Endometrial microvascular endothelial cells (primary cell): ENCODE results near the gene PSMC3IP. TPM values are rescaled to one million over a fixed set of nuclear protein-coding genes. Genes with fewer than 3 reads are reported as not detected.
"Not testable (repeated sequence)": the region's sequence is repeated elsewhere in the genome, so short reads cannot be mapped to it uniquely, and the experiment has no call there.

Experiments used
- in situ Hi-C: cut with HindIII; loops from 2 replicates; pipeline ENCODE4 v1.10.0; 2017; ENCODE audit warnings: low sequenced_read_pairs, low pct_unique_long_range_greater_than_20kb; ENCODE audit errors: inconsistent ontology term
- total RNA-seq: library from RNA; depleted of rRNA; stranded (reverse); fragments of >200 nt; gene quantifications from one replicate; pipeline ENCODE4 v1.2.3, GENCODE V29; 2015; ENCODE audit errors: inconsistent ontology term

The PSMC3IP gene
- total RNA-seq, 1 donor from 2014 or later: 8.5 TPM

DNA sequence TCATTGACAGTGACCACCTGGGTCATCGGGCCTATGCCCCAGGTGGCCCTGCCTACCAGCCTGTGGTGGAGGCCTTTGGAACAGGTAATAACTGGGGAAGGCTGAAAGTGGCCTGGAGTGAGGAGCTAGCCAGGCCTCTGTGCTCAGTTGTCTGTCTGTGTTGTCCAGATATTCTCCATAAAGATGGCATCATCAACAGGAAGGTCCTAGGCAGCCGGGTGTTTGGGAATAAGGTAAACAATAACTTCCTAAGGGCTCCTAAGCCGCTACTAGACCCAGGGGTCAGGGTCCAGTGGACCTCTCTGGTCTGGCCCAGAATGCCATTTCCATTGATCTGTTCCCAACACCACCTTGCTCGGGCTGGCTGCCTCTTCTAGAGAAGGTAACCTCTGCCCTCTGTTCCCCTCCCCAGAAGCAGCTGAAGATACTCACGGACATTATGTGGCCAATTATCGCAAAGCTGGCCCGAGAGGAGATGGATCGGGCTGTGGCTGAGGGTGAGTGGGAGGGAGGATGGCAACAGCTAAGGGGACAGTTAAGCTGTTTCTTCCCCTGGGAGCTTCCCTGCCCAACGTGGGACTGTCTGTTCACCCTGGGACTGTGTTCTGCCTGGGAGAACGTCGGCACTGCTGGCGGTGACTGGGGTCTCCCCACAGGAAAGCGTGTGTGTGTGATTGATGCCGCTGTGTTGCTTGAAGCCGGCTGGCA is 12.6 kb downstream of the PSMC3IP start:
- in situ Hi-C loops: no loop called here

- in situ Hi-C loops: no loop called here
Observed at GRCh38 chr17:42563950-42564349, 13.6 kb downstream of the PSMC3IP start.

DNA sequence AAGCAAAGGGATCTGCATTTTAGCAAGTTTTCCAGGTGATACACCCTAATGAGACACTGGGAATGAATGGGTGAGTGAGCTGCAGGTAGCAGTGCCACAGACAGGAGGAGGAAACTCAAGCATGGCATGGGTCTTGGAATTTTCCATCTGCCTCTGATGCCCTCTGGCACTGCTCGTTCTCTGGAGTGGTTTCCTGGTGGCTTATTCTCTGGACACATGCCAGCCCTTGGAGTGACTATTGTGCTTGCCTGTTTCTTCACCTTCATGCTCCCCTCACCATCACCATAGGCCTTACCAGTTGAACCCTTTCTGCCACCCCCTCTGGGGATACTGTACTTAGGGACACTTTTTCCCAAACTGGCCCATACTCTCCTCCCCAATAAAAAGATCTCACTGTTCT is 14.0 kb downstream of the PSMC3IP start:
- in situ Hi-C loops: no loop called here

DNA sequence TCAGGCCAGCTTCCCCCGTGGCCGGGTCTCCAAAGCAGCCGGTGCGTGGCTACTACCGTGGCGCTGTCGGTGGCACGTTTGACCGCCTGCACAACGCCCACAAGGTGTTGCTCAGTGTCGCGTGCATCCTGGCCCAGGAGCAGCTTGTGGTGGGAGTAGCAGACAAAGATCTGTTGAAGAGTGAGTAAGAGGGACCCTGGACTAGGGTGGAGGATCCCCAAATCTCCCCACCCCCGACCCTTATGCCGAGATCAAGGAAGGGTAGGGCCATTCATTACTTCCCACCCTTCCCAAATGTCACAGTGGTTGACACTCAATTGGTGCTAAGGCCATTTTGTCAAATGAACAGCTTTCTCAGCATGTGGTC is 14.4 kb downstream of the PSMC3IP start:
- in situ Hi-C loops: no loop called here

DNA sequence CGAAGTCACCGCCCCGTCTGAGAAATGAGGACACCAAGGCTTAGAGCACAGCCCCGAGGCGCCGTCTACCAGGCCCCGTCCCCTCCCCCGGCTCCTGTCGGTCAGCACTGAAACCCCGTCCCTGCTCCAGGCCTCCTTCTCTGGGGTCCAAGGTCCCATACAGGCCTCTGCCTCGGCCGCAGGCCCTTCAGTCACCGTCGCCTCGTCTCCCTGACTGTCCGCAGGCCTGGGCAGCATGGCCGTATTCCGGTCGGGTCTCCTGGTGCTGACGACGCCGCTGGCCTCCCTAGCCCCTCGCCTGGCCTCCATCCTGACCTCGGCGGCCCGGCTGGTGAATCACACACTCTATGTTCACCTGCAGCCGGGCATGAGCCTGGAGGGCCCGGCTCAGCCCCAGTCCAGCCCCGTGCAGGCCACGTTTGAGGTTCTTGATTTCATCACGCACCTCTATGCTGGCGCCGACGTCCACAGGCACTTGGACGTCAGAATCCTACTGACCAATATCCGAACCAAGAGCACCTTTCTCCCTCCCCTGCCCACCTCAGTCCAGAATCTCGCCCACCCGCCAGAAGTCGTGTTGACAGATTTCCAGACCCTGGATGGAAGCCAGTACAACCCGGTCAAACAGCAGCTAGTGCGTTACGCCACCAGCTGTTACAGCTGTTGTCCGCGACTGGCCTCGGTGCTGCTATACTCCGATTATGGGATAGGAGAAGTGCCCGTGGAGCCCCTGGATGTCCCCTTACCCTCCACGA is 15.0 kb downstream of the PSMC3IP start:
- in situ Hi-C loops: no loop called here

GRCh38 chr17:42561897-42562387 is 15.6 kb downstream of the PSMC3IP start, which contains the start of gene COASY:
Gene COASY (plus strand): TSS chr17:42562148. CDS start chr17:42562623, 475 bp downstream.
- in situ Hi-C loops: no loop called here

GRCh38 chr17:42560246-42560645 is 17.3 kb downstream of the PSMC3IP start:
- in situ Hi-C loops: no loop called here

GRCh38 chr17:42559075-42559474 is 18.5 kb downstream of the PSMC3IP start:
- in situ Hi-C loops: no loop called here

GRCh38 chr17:42555961-42556617 is 21.4 kb downstream of the PSMC3IP start:
- in situ Hi-C loops: not testable (repeated sequence)

DNA sequence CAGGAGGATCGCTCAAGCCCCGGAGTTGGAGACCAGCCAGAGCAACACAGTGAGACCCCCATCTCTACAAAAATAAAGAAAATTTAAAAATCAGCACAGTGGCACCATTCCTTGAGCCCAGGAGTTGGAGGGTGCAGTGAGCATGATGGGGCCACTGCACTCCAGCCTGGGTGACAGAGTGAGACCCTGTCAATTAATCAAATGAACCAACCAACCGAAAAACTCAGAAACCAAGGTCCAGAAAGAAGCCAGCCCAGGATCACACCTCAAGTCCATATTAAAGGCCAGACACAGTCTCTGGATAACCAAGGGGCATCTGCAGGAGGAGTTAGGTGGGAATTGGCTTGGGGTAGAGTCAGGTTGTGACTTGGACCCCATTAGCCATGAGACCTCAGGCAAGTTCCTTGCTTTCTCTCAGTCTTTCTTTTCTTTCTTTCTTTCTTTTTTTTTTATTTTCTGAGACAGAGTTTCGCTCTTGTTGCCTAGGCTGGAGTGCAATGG is 22.4 kb downstream of the PSMC3IP start:
- in situ Hi-C loops: no loop called here

GRCh38 chr17:42554250-42555121 is 23.0 kb downstream of the PSMC3IP start:
- in situ Hi-C loops: no loop called here

GRCh38 chr17:42553866-42554249 is 23.7 kb downstream of the PSMC3IP start:
- in situ Hi-C loops: no loop called here

DNA sequence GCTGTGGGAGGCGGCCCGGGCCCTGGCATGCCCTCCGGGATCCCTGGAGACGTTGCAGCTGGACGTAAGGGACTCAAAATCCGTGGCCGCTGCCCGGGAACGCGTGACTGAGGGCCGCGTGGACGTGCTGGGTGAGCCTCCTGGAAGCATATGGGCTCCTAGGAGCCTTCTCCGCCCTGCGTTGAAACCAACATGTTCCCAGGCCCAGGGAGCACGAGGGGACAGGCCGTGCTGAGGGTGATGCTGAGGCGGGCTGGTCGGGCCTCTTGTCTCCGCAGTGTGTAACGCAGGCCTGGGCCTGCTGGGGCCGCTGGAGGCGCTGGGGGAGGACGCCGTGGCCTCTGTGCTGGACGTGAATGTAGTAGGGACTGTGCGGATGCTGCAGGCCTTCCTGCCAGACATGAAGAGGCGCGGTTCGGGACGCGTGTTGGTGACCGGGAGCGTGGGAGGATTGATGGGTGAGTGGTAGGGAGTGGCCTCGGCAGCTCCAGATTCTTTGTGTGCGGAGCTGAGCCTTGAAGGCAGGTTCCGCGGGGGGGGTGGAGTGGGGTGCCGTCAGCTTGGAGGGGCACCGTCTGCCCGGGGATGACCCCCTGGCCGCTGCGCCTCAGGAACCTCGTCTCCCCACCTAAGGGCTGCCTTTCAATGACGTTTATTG is 24.2 kb downstream of the PSMC3IP start:
- in situ Hi-C loops: no loop called here

- in situ Hi-C loops: not testable (repeated sequence)
Observed at GRCh38 chr17:42552736-42553135, 24.8 kb downstream of the PSMC3IP start, which contains the start of gene HSD17B1. Gene HSD17B1 (plus strand): TSS chr17:42552923. CDS start chr17:42552934, 11 bp downstream.

GRCh38 chr17:42548993-42549755 is 28.4 kb downstream of the PSMC3IP start:
- in situ Hi-C loops: no loop called here

GRCh38 chr17:42548070-42548837 is 29.3 kb downstream of the PSMC3IP start:
- in situ Hi-C loops: no loop called here

DNA sequence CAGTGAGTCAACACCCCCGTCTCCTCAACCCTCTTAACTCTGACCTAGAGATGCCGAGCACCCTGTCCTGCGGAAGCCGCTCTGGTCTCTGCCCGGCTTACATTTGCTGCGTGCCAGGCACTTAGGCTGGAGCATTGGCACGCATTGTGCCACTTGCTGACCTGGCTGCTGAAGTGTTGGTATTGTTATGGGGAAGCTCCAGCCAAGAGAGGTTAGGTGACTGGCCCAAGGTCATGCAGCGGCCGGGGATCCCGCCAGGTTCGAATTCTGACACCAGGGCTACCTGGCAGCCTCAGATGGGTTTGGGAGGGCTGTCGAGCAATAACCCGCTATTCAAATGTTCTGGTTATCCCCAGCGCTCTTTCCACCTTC is 29.8 kb downstream of the PSMC3IP start:
- in situ Hi-C loops: no loop called here
